SK-N-SH (cell line): ENCODE results near the gene CHCHD6. TPM values are rescaled to one million over a fixed set of nuclear protein-coding genes. Genes with fewer than 3 reads are reported as not detected.

Experiments
- CTCF ChIA-PET: fragments of 300-600, 350-600 bp; formaldehyde crosslinking; extraction: SDS; loops from one replicate; lab custom pipeline; 2021; lab: Yijun Ruan, JAX
- POLR2A ChIA-PET: fragments of 350-600 bp; sonication (Branson Sonifier 250); formaldehyde crosslinking; extraction: SDS; loops from one replicate; lab custom pipeline; 2020; ENCODE audit warnings: antibody characterized with exemption, inconsistent platforms; lab: Yijun Ruan, JAX
- DNase-seq: peaks from one replicate; pipeline ENCODE4 v3.0.0; 2012
- H2AFZ ChIP-seq: fragments of 200-600 bp; sonication (generic); 2 replicates; pipeline ENCODE4 v1.8.1; 2016; ENCODE audit warnings: antibody characterized with exemption, mild to moderate bottlenecking, low read depth
- H3F3A ChIP-seq: fragments of 200-600 bp; sonication (generic); replicated peaks from 2 replicates; pipeline ENCODE3; 2016; ENCODE audit warnings: antibody characterized with exemption, mild to moderate bottlenecking; ENCODE audit not compliant: insufficient read depth
- H3K27ac ChIP-seq, 2 experiments: fragments of 200-500 bp in 1 of 2; fragments of 200-600 bp in 1 of 2; sonication (Bioruptor generic) in 1 of 2; sonication (generic), shearing (Covaris generic) in 1 of 2; 2 replicates each; pipeline versions ENCODE4 v1.5.1 to v1.6.1; 2014 to 2016; ENCODE audit warnings: low read depth in 2 of 2, inconsistent platforms in 1 of 2, low read length in 1 of 2, mild to moderate bottlenecking in 1 of 2, mixed read lengths in 1 of 2
- H3K27me3 ChIP-seq: fragments of 200-600 bp; sonication (generic), shearing (Covaris generic); 2 replicates; pipeline ENCODE4 v1.6.1; 2016; ENCODE audit warnings: mixed run types; ENCODE audit not compliant: insufficient read depth
- H3K36me3 ChIP-seq, 2 experiments: fragments of 200-500 bp in 1 of 2; fragments of 200-600 bp in 1 of 2; sonication (Bioruptor generic) in 1 of 2; sonication (generic) in 1 of 2; replicated peaks in 1 of 2; 2 replicates each; pipeline versions ENCODE3 to v1.5.1; 2014 to 2016; ENCODE audit warnings: low read length in 1 of 2, mild to moderate bottlenecking in 1 of 2; ENCODE audit not compliant: insufficient read depth in 2 of 2, control insufficient read depth in 1 of 2
- H3K4me1 ChIP-seq, 2 experiments: fragments of 200-500 bp in 1 of 2; fragments of 200-600 bp in 1 of 2; sonication (Bioruptor generic) in 1 of 2; sonication (generic), shearing (Covaris generic) in 1 of 2; 2 replicates each; pipeline versions ENCODE4 v1.5.1 to v1.6.1; 2014 to 2016; ENCODE audit warnings: low read depth in 1 of 2, low read length in 1 of 2, mixed run types in 1 of 2; ENCODE audit not compliant: insufficient read depth in 2 of 2, control insufficient read depth in 1 of 2
- H3K4me2 ChIP-seq: fragments of 200-600 bp; sonication (generic), shearing (Covaris generic); 2 replicates; pipeline ENCODE4 v1.6.1; 2017; ENCODE audit warnings: mixed run types
- H3K4me3 ChIP-seq, 2 experiments: fragments of 200-500 bp in 1 of 2; fragments of 200-600 bp in 1 of 2; sonication (Bioruptor generic) in 1 of 2; sonication (generic), shearing (Covaris generic) in 1 of 2; 2 replicates each; pipeline versions ENCODE4 v1.5.1 to v1.8.1; 2014 to 2016; ENCODE audit warnings: low read depth in 2 of 2, inconsistent platforms in 1 of 2, low read length in 1 of 2, mild to moderate bottlenecking in 1 of 2, mixed read lengths in 1 of 2, moderate library complexity in 1 of 2
- H3K79me2 ChIP-seq: fragments of 200-600 bp; sonication (generic); 2 replicates; pipeline ENCODE4 v1.8.1; 2017; ENCODE audit warnings: mild to moderate bottlenecking; ENCODE audit not compliant: insufficient read depth
- H3K9ac ChIP-seq: fragments of 200-600 bp; sonication (generic); 2 replicates; pipeline ENCODE4 v1.6.1; 2017; ENCODE audit warnings: mixed run types
- H3K9me2 ChIP-seq: fragments of 200-600 bp; sonication (generic); 2 replicates; pipeline ENCODE4 v1.6.1; 2017; ENCODE audit warnings: mixed run types
- H3K9me3 ChIP-seq: fragments of 200-600 bp; sonication (generic); 2 replicates; pipeline ENCODE4 v1.6.1; 2017; ENCODE audit warnings: mixed run types, mild to moderate bottlenecking, moderate library complexity
- H4K20me1 ChIP-seq: fragments of 200-600 bp; sonication (generic); 2 replicates; pipeline ENCODE4 v1.6.1; 2017; ENCODE audit warnings: mild to moderate bottlenecking, mixed run types; ENCODE audit not compliant: insufficient read depth
- CHD2 ChIP-seq: fragments of 150-350 bp; IDR thresholded peaks from 2 replicates; pipeline ENCODE4 v1.6.1; 2018; ENCODE audit warnings: low read length; ENCODE audit not compliant: partially characterized antibody
- EP300 ChIP-seq, 2 experiments: IDR thresholded peaks; 2 replicates each; pipeline versions ENCODE4 v1.4.0 to v1.6.1; 2012; ENCODE audit warnings: borderline replicate concordance in 1 of 2, low read depth in 1 of 2, low read length in 1 of 2
- FOSL2 ChIP-seq: IDR thresholded peaks from 2 replicates; pipeline ENCODE4 v1.4.0; 2012; ENCODE audit warnings: low read depth, mild to moderate bottlenecking, moderate library complexity, borderline replicate concordance
- FOXM1 ChIP-seq: IDR thresholded peaks from 2 replicates; pipeline ENCODE4 v1.4.0; 2012; ENCODE audit warnings: low read depth, mild to moderate bottlenecking
- GABPA ChIP-seq: IDR thresholded peaks from 2 replicates; pipeline ENCODE4 v1.4.0; 2012; ENCODE audit warnings: low read depth, mild to moderate bottlenecking
- RCOR1 ChIP-seq: fragments of 150-350 bp; IDR thresholded peaks from 2 replicates; pipeline ENCODE4 v1.6.1; 2017; ENCODE audit warnings: antibody characterized with exemption, low read length
- RXRA ChIP-seq: IDR thresholded peaks from 2 replicates; pipeline ENCODE4 v1.4.0; 2012; ENCODE audit warnings: low read depth, mild to moderate bottlenecking, borderline replicate concordance
- SIN3A ChIP-seq: IDR thresholded peaks from 2 replicates; pipeline ENCODE4 v1.6.1; 2012; ENCODE audit warnings: low read depth, mild to moderate bottlenecking, low read length, moderate library complexity, borderline replicate concordance
- TCF12 ChIP-seq: IDR thresholded peaks from 2 replicates; pipeline ENCODE4 v1.4.0; 2012
- YY1 ChIP-seq: IDR thresholded peaks from 2 replicates; pipeline ENCODE4 v1.4.0; 2012; ENCODE audit warnings: low read depth, mild to moderate bottlenecking
- WGBS: methylation state at CpG from one replicate; pipeline ENCODE4 v1.1.6; 2017; ENCODE audit warnings: low lambda C conversion rate; 5-methylcytosine and 5-hydroxymethylcytosine counted together
- polyA plus RNA-seq, 3 experiments: library from polyadenylated mRNA; depleted of rRNA; stranded (reverse); fragments of >200 nt; gene quantifications; 2 replicates each; pipeline ENCODE4 v1.2.3, GENCODE V29; 2012
- TF ChIP-seq, protein P1 (sequence below): fragments of 150-350 bp; IDR thresholded peaks from 2 replicates; pipeline ENCODE4 v1.6.1; 2016; ENCODE audit warnings: mild to moderate bottlenecking, low read depth, low read length

Gene CHCHD6
- polyA plus RNA-seq, 1 of the 3 experiments (the other 2 are of a cell fraction): 42.5 TPM

GRCh38 chr3:126696701-126697267 lies 7.3 kb upstream of the CHCHD6 start:
- H3K9me3 ChIP-seq: 0 out of 2 replicates have a peak, but pooled peaks cover 4% of the 10 kb centered on the region
- no peaks in the 10 kb centered on the region for H3K36me3 ChIP-seq
- no peaks in the 10 kb centered on the region for H3F3A ChIP-seq
- TF ChIP-seq FOSL2: no peak
- no peak for TF ChIP-seq RXRA
- no peak for TF ChIP-seq YY1
- no peak for TF ChIP-seq GABPA
- TF ChIP-seq RCOR1: no peak
- TF ChIP-seq FOXM1: no peak
- POLR2A ChIA-PET: no interaction called here
- no peaks in the 10 kb centered on the region for H3K79me2 ChIP-seq
- H3K9ac ChIP-seq: no peak overlapping the region
- WGBS: 77% methylated on average over 5 of the region's 5 CpGs
- no peaks in the 10 kb centered on the region for H4K20me1 ChIP-seq
- no peak overlapping the region for H3K4me3 ChIP-seq
- CTCF ChIA-PET: interaction anchor here (0.7 to 1.8 kb wide), 4 partner anchors 13 to 286 kb away, joined by 3 to 6 read pairs (median 3); partner anchors contain the start of gene PLXNA1
- H3K4me1 ChIP-seq: no peaks in the 10 kb centered on the region
- H3K4me2 ChIP-seq: no peak overlapping the region
- no peak for DNase-seq
- no peaks in the 10 kb centered on the region for H3K9me2 ChIP-seq
- 0 out of 2 replicates have a peak, but pooled peaks cover 6% of the 10 kb centered on the region for H3K27me3 ChIP-seq
- H3K27ac ChIP-seq: no peak overlapping the region
- no peak overlapping the region for H2AFZ ChIP-seq

DNA sequence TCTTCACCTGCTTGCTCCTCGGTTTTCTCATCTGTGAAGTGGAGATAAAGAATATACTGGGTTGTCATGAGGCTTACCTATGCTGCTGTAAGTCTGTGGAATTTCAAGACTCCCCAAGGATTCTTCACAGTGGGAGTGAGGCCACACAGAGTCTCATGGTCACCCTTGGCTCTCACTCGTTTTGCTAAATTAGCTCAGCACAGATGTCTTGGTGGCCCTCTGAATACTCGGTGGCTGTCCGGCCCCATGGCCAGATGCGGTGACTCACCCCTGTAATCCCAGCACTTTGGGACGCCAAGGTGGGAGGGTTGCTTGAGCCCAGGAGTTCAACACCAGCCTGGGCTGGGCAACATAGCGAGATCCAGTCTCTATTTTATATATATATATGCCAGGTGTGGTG lies 5.0 kb upstream of the CHCHD6 start:
- no peak for DNase-seq
- ChIA-PET POLR2A (no interaction called here), CTCF (interaction anchor here (1.2 kb wide), 1 partner anchor 14 kb away, joined by 3 read pairs; no protein-coding TSS in a partner anchor)
- no peak overlapping the region for H2AFZ ChIP-seq
- H3K79me2 ChIP-seq: no peaks in the 10 kb centered on the region
- no peaks in the 10 kb centered on the region for H3K36me3 ChIP-seq
- H3K4me3 ChIP-seq: no peak overlapping the region
- 0 out of 2 replicates have a peak, but pooled peaks cover 4% of the 10 kb centered on the region for H3K9me3 ChIP-seq
- 0 out of 2 replicates have a peak, but pooled peaks cover 6% of the 10 kb centered on the region for H3K27me3 ChIP-seq
- H3K4me2 ChIP-seq: no peak overlapping the region
- no peak for TF ChIP-seq CHD2
- no peak for TF ChIP-seq RXRA
- no peak for TF ChIP-seq EP300 (IDR thresholded peaks at IDR 0.05; ENCODE audit: borderline replicate concordance in 1 of 2, low read depth in 1 of 2, low read length in 1 of 2)
- TF ChIP-seq TCF12: no peak
- no peak for TF ChIP-seq SIN3A
- no peak for TF ChIP-seq RCOR1
- TF ChIP-seq, protein P1, sequence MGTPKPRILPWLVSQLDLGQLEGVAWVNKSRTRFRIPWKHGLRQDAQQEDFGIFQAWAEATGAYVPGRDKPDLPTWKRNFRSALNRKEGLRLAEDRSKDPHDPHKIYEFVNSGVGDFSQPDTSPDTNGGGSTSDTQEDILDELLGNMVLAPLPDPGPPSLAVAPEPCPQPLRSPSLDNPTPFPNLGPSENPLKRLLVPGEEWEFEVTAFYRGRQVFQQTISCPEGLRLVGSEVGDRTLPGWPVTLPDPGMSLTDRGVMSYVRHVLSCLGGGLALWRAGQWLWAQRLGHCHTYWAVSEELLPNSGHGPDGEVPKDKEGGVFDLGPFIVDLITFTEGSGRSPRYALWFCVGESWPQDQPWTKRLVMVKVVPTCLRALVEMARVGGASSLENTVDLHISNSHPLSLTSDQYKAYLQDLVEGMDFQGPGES: no peak
- H3K27ac ChIP-seq: no peak overlapping the region
- H3K4me1 ChIP-seq: peaks cover 0 to 8% of the 10 kb centered on the region in 2 experiments; a peak in 1 of 4 replicates
- no peak overlapping the region for H3K9ac ChIP-seq
- H4K20me1 ChIP-seq: no peaks in the 10 kb centered on the region
- no peaks in the 10 kb centered on the region for H3F3A ChIP-seq
- 63% methylated on average over 4 of the region's 7 CpGs for WGBS
- H3K9me2 ChIP-seq: no peaks in the 10 kb centered on the region
